Keratinocyte (primary cell): Measurements from ENCODE around the gene CHCHD1. TPM values are rescaled to one million over a fixed set of nuclear protein-coding genes. Genes with fewer than 3 reads are reported as not detected.

Source experiments
- DNase-seq: peaks from one replicate; pipeline ENCODE4 v3.0.0-alpha.2; 2011; ENCODE audit warnings: low read depth, missing footprints, low spot score
- FAIRE-seq: peaks from 2 replicates; lab custom pipeline; 2011; peaks lifted over from hg19 to GRCh38; lab: Jason Lieb, UNC
- H2AFZ ChIP-seq: 2 replicates; pipeline ENCODE4 v1.6.0; 2012; ENCODE audit warnings: low read length, control low read depth, inconsistent platforms; ENCODE audit not compliant: control insufficient read depth
- H3K27ac ChIP-seq: 2 replicates; pipeline ENCODE4 v1.5.1; 2011; ENCODE audit warnings: low read length; ENCODE audit not compliant: control insufficient read depth, insufficient read depth
- H3K27me3 ChIP-seq: 3 replicates; pipeline ENCODE4 v1.6.0; 2011; ENCODE audit warnings: low read length; ENCODE audit not compliant: control insufficient read depth, insufficient read depth; ENCODE audit errors: extremely low read depth
- H3K36me3 ChIP-seq, 2 experiments: 2 replicates in 1 of 2; 3 replicates in 1 of 2; pipeline ENCODE4 v1.5.1; 2011; ENCODE audit warnings: low read length in 2 of 2, mild to moderate bottlenecking in 1 of 2; ENCODE audit not compliant: control insufficient read depth in 2 of 2, insufficient read depth in 2 of 2; ENCODE audit errors: extremely low read depth in 1 of 2
- H3K4me1 ChIP-seq: 3 replicates; pipeline ENCODE4 v1.5.1; 2011; ENCODE audit warnings: low read length; ENCODE audit not compliant: control insufficient read depth, insufficient read depth; ENCODE audit errors: extremely low read depth
- H3K4me2 ChIP-seq: 3 replicates; pipeline ENCODE4 v1.6.0; 2011; ENCODE audit warnings: low read depth, low read length; ENCODE audit not compliant: control insufficient read depth, insufficient read depth; ENCODE audit errors: extremely low read depth
- H3K4me3 ChIP-seq, 3 experiments: fragments of 200-600 bp in 1 of 3; sonication (generic) in 1 of 3; 2 replicates in 2 of 3; 3 replicates in 1 of 3; pipeline ENCODE4 v1.5.1; 2011 to 2016; ENCODE audit warnings: low read length in 3 of 3, mild to moderate bottlenecking in 3 of 3, control low read depth in 2 of 3, inconsistent platforms in 1 of 3, low read depth in 1 of 3, mixed read lengths in 1 of 3, mixed run types in 1 of 3, moderate library complexity in 1 of 3; ENCODE audit not compliant: control insufficient read depth in 2 of 3, insufficient read depth in 2 of 3; ENCODE audit errors: extremely low read depth in 1 of 3
- H3K79me2 ChIP-seq: 2 replicates; pipeline ENCODE4 v1.6.0; 2012; ENCODE audit warnings: low read length; ENCODE audit not compliant: control insufficient read depth, insufficient read depth
- H3K9ac ChIP-seq: 3 replicates; pipeline ENCODE4 v1.6.0; 2011; ENCODE audit warnings: low read length; ENCODE audit not compliant: control insufficient read depth, insufficient read depth; ENCODE audit errors: extremely low read depth
- H3K9me1 ChIP-seq: 3 replicates; pipeline ENCODE4 v1.6.0; 2011; ENCODE audit warnings: low read length; ENCODE audit not compliant: control insufficient read depth, insufficient read depth; ENCODE audit errors: extremely low read depth
- H3K9me3 ChIP-seq: 2 replicates; pipeline ENCODE4 v1.5.1; 2012; ENCODE audit warnings: low read depth, low read length; ENCODE audit not compliant: control insufficient read depth
- H4K20me1 ChIP-seq: 3 replicates; pipeline ENCODE4 v1.6.0; 2011; ENCODE audit warnings: low read length; ENCODE audit not compliant: control insufficient read depth, insufficient read depth; ENCODE audit errors: extremely low read depth
- CTCF ChIP-seq, 3 experiments: IDR thresholded peaks in 1 of 3; conservative IDR thresholded peaks in 1 of 3; optimal IDR thresholded peaks in 1 of 3; 2 replicates in 2 of 3; 3 replicates in 1 of 3; pipeline versions ENCODE3 to v1.5.1; 2011; ENCODE audit warnings: low read length in 3 of 3, mild to moderate bottlenecking in 3 of 3, moderate library complexity in 2 of 3, control low read depth in 1 of 3, inconsistent platforms in 1 of 3; ENCODE audit not compliant: insufficient read depth in 2 of 3; ENCODE audit errors: extremely low read depth in 1 of 3
- EZH2 ChIP-seq: IDR thresholded peaks from one replicate; pipeline ENCODE4 v1.6.1; 2012; ENCODE audit warnings: inconsistent platforms, mild to moderate bottlenecking, low read length, moderate library complexity
- dilution Hi-C: fragments of 300-500 bp; cut with MboI; formaldehyde crosslinking; loops from one replicate; pipeline ENCODE4 v1.7.0; 2020; ENCODE audit warnings: low sequenced_read_pairs; ENCODE audit not compliant: extremely low pct_ligation_motif_present
- polyA plus RNA-seq, 5 experiments: library from polyadenylated mRNA; depleted of rRNA in 3 of 5; stranded (reverse) in 3 of 5; stranded (forward) in 1 of 5; unstranded in 1 of 5; fragments of >200 nt; gene quantifications; 1 replicate in 1 of 5; 2 replicates in 3 of 5; 3 replicates in 1 of 5; pipeline versions ENCODE4 v1.2.1 to v1.2.3, GENCODE V29; 2011 to 2012; ENCODE audit warnings: missing spikeins in 2 of 5, low read depth in 1 of 5, low replicate concordance in 1 of 5

Gene CHCHD1
- polyA plus RNA-seq, 1 donor (not counting 4 experiments of a cell fraction or from before 2014, with no cell fraction given): 59.8 TPM

GRCh38 chr10:73772281-73773151 is 9.3 kb upstream of the CHCHD1 start:
- no peak for FAIRE-seq
- peak overlapping the region; percentile 81 for H3K9ac ChIP-seq

GRCh38 chr10:73773152-73773879 is 8.5 kb upstream of the CHCHD1 start:
- dilution Hi-C loops: no loop called here
- Histone ChIP-seq H3K4me2 (peak overlapping the region; percentile 82), H3K27ac (peak overlapping the region; percentile 68), H3K9me3 (no peaks in the 10 kb centered on the region), H3K36me3 (peaks cover 24 to 35% of the 10 kb centered on the region in 2 experiments), H2AFZ (peak overlapping the region; percentile 76), H4K20me1 (peaks cover 5% of the 10 kb centered on the region), H3K9ac (peak overlapping the region; percentile 81), H3K4me1 (peaks cover 29% of the 10 kb centered on the region), H3K79me2 (peaks cover 36% of the 10 kb centered on the region), H3K9me1 (no peaks in the 10 kb centered on the region), H3K4me3 (peak overlapping the region; percentile 52 to 74 (median 73)), H3K27me3 (no peaks in the 10 kb centered on the region)
- TF ChIP-seq CTCF (optimal IDR thresholded peaks at IDR 0.05 in 1 of 3, IDR thresholded peaks at IDR 0.05 in 1 of 3, conservative IDR thresholded peaks at IDR 0.05 in 1 of 3; ENCODE audit: extremely low read depth in 1 of 3, insufficient read depth in 2 of 3, low read length in 3 of 3) (no peak), EZH2 (no peak)
- FAIRE-seq (no peak), DNase-seq (no peak)

More at GRCh38 chr10:73772281-73773151, 9.3 kb upstream of the CHCHD1 start:
- H3K4me1 ChIP-seq: peaks cover 29% of the 10 kb centered on the region
- TF ChIP-seq CTCF (optimal IDR thresholded peaks at IDR 0.05 in 1 of 3, IDR thresholded peaks at IDR 0.05 in 1 of 3, conservative IDR thresholded peaks at IDR 0.05 in 1 of 3; ENCODE audit: extremely low read depth in 1 of 3, insufficient read depth in 2 of 3, low read length in 3 of 3) (peak in 2 of 3 experiments; percentile 6 to 9), EZH2 (no peak)
- H3K4me2 ChIP-seq: peak overlapping the region; percentile 82
- dilution Hi-C loops: no loop called here
- H3K27ac ChIP-seq: peak overlapping the region; percentile 68
- H3K27me3 ChIP-seq: no peaks in the 10 kb centered on the region
- H3K36me3 ChIP-seq: peaks cover 24 to 38% of the 10 kb centered on the region in 2 experiments
- H3K9me1 ChIP-seq: no peaks in the 10 kb centered on the region
- H2AFZ ChIP-seq: peak overlapping the region; percentile 76
- no peaks in the 10 kb centered on the region for H3K9me3 ChIP-seq
- DNase-seq: peak; percentile 33
- peak overlapping the region; percentile 52 to 74 (median 73) for H3K4me3 ChIP-seq
- H3K79me2 ChIP-seq: peaks cover 36% of the 10 kb centered on the region
- H4K20me1 ChIP-seq: peaks cover 5% of the 10 kb centered on the region
